ENCODE results near the gene PTPRT. TPM values are rescaled to one million over a fixed set of nuclear protein-coding genes. Genes with fewer than 3 reads are reported as not detected.

PTPRT gene
- polyA plus RNA-seq, 3 donors, result not detected

- Histone ChIP-seq H3K27ac (ENCODE audit: low read depth in 1 of 2, low read length in 2 of 2) (no peak overlapping the region), H3K36me3 (replicated peaks in 1 of 2; ENCODE audit: control insufficient read depth in 1 of 2, insufficient read depth in 2 of 2, low read length in 2 of 2) (no peaks in the 10 kb centered on the region), H4K20me1 (ENCODE audit: insufficient read depth, low read length) (no peaks in the 10 kb centered on the region), H3K4me2 (replicated peaks; ENCODE audit: extremely low read depth, low read length, poor library complexity, severe bottlenecking) (no peak overlapping the region), H3K9ac (ENCODE audit: insufficient read depth, low read length, poor library complexity, severe bottlenecking) (no peak overlapping the region), H3K79me2 (ENCODE audit: insufficient read depth, low read length) (no peaks in the 10 kb centered on the region), H3K4me1 (ENCODE audit: control insufficient read depth in 1 of 2, insufficient read depth in 2 of 2, low read length in 2 of 2) (no peaks in the 10 kb centered on the region), H3K4me3 (replicated peaks in 1 of 3; ENCODE audit: low read depth in 2 of 3, low read length in 3 of 3) (no peak overlapping the region), H3K27me3 (ENCODE audit: control insufficient read depth in 2 of 2, insufficient read depth in 2 of 2, low read length in 2 of 2) (peaks cover 12 to 13% of the 10 kb centered on the region in 2 donors), H3K9me3 (replicated peaks in 1 of 2; ENCODE audit: control insufficient read depth in 1 of 2, insufficient read depth in 1 of 2, low read length in 2 of 2) (peaks cover 0 to 7% of the 10 kb centered on the region in 2 donors), H2AFZ (ENCODE audit: insufficient read depth, low read depth, low read length, poor library complexity, severe bottlenecking) (no peak overlapping the region)
- peaks cover 0 to 5% (median 0%) of the 10 kb centered on the region in 7 donors for H3K9me3 Mint-ChIP-seq
- intact Hi-C loops (cut with micrococcal nuclease), result no loop called here
- TF ChIP-seq CTCF (IDR thresholded peaks at IDR 0.05), result no peak
- DNase-seq, result no peak
- no peak overlapping the region for H3K4me3 Mint-ChIP-seq
- H3K27ac Mint-ChIP-seq, result no peak overlapping the region
- H3K27me3 Mint-ChIP-seq (ENCODE audit: low read depth in 3 of 3), result peaks cover 8 to 19% (median 9%) of the 10 kb centered on the region in 3 donors
- no peaks in the 10 kb centered on the region for H3K4me1 Mint-ChIP-seq
- H3K36me3 Mint-ChIP-seq, result no peaks in the 10 kb centered on the region
- 67% methylated on average over 1 of the region's 5 CpGs for WGBS (ENCODE audit: insufficient coverage)
Observed at GRCh38 chr20:43183536-43184070, 6.1 kb downstream of the PTPRT start.

- H2AFZ ChIP-seq (ENCODE audit: insufficient read depth, low read depth, low read length, poor library complexity, severe bottlenecking), result no peak overlapping the region
- intact Hi-C loops (cut with micrococcal nuclease), result no loop called here
- no peak for DNase-seq
- Mint-ChIP-seq H3K4me1 (no peaks in the 10 kb centered on the region), H3K27me3 (ENCODE audit: low read depth in 3 of 3) (peaks cover 0 to 3% (median 2%) of the 10 kb centered on the region in 3 donors), H3K4me3 (no peak overlapping the region), H3K36me3 (no peaks in the 10 kb centered on the region), H3K27ac (no peak overlapping the region), H3K9me3 (peaks cover 0 to 8% (median 3%) of the 10 kb centered on the region in 7 donors)
- no peaks in the 10 kb centered on the region for H3K27me3 ChIP-seq (ENCODE audit: control insufficient read depth in 2 of 2, insufficient read depth in 2 of 2, low read length in 2 of 2)
- no peak overlapping the region for H3K27ac ChIP-seq (ENCODE audit: low read depth in 1 of 2, low read length in 2 of 2)
- no peaks in the 10 kb centered on the region for H3K79me2 ChIP-seq (ENCODE audit: insufficient read depth, low read length)
- WGBS (ENCODE audit: insufficient coverage), result no CpG with 5 or more reads among the region's 2 CpGs
- no peak overlapping the region for H3K4me2 ChIP-seq (replicated peaks; ENCODE audit: extremely low read depth, low read length, poor library complexity, severe bottlenecking)
- H3K9ac ChIP-seq (ENCODE audit: insufficient read depth, low read length, poor library complexity, severe bottlenecking), result no peak overlapping the region
- no peaks in the 10 kb centered on the region for H3K36me3 ChIP-seq (replicated peaks in 1 of 2; ENCODE audit: control insufficient read depth in 1 of 2, insufficient read depth in 2 of 2, low read length in 2 of 2)
- TF ChIP-seq CTCF (IDR thresholded peaks at IDR 0.05), result no peak
- H3K4me3 ChIP-seq (replicated peaks in 1 of 3; ENCODE audit: low read depth in 2 of 3, low read length in 3 of 3), result no peak overlapping the region
- no peaks in the 10 kb centered on the region for H3K4me1 ChIP-seq (ENCODE audit: control insufficient read depth in 1 of 2, insufficient read depth in 2 of 2, low read length in 2 of 2)
- peaks cover 0 to 7% of the 10 kb centered on the region in 2 donors for H3K9me3 ChIP-seq (replicated peaks in 1 of 2; ENCODE audit: control insufficient read depth in 1 of 2, insufficient read depth in 1 of 2, low read length in 2 of 2)
- no peaks in the 10 kb centered on the region for H4K20me1 ChIP-seq (ENCODE audit: insufficient read depth, low read length)
Observed at GRCh38 chr20:43178080-43178479, 11.6 kb downstream of the PTPRT start.

Measured in CD14-positive monocyte (primary cell).